NOMO-1 (cell line): Measurements from ENCODE around the gene KRT80.
A peak's percentile ranks its signal among the peaks of the same experiment; 100 is the strongest.

Experiments
- DNase-seq, 2 experiments: peaks; one replicate each; lab custom pipeline; 2025; ENCODE audit not compliant: unreplicated experiment in 2 of 2; lab: John Stamatoyannopoulos, UW

Gene KRT80

DNA sequence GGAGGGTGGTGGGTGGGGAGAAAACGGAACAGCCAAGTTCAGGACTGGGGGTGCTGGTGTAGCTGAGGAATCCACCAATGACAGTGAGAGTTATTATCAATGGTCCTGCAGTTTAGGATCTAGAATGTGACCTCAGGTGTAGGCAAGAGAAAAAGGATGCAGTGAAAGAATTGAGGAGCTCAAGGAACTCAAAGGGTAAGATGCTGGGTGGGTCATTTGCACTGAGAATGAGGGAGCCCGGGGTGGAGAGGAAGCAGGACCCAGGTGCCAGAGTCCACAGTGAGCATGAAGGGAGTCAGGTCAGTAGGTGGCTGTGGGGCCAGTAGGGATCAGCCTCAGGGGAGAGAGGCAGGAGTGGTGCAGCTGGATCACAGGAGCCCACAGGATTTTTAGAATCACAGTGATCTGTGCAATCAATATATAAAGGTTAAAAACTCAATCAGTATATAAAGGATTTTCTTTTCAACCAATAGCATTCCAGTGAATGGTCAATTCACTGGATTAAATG lies 38.1 kb upstream of the KRT80 start:
- no peak for DNase-seq

DNA sequence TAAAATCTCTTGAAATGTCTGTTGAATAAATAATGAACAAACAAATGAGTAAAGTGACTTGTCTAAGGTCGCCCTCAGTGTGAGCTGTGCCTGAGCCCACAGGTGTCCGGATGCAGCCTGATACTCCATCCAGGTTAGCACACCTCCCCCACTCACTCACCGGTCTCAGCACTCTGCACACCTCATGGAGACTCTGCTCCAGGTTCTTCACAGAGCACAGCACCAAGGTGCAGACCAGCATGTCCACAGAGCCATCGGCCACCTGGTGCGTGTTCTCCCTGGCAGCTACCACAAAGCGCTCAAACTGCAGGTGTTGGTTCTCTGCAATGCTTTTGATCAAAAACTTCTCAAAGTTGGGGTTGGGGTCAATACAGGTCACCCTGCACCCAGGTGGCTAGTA lies 37.1 kb upstream of the KRT80 start:
- DNase-seq, result no peak

DNA sequence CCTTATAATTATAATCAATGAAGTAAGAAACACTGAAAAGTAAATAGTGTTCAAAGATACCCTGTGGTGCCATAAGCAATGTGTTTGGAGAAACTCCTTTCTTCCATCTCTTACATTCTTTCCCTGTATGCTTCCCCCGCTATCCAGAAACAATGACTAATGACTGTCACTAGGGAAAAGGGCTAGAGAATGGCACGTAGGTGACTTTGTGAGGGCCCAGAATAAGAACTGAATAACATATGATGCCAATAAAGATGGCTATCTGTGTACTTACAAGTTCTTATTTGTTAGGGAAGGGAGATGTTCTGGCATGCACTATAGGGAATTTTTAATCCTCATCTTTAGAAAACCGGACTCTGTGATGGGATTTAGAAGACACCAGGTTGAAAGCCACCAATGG lies 36.6 kb upstream of the KRT80 start:
- DNase-seq, result no peak

DNA sequence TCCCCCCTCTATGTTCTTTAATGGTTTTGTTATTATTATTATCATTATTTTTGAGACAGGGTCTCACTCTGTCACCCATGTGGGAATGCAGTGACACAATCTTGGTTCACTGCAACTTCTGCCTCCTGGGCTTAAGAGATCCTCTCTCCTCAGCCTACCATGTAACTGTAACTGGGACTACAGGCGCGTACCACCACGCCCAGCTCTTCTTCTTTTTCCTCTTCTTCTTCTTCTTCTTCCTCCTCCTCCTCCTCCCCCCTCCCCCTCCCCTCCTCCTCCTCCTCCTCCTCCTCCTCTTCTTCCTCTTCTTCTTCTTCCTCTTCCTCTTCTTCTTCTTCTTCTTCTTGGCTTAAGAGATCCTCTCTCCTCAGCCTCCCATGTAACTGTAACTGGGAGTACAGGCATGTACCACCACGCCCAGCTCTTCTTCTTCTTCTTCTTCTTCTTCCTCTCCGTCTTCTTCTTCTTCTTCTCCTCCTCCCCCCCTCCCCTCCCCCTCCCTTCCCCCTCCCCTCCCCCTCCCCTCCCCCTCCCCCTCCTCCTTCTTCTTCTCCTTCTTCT lies 35.9 kb upstream of the KRT80 start:
- no peak for DNase-seq

DNA sequence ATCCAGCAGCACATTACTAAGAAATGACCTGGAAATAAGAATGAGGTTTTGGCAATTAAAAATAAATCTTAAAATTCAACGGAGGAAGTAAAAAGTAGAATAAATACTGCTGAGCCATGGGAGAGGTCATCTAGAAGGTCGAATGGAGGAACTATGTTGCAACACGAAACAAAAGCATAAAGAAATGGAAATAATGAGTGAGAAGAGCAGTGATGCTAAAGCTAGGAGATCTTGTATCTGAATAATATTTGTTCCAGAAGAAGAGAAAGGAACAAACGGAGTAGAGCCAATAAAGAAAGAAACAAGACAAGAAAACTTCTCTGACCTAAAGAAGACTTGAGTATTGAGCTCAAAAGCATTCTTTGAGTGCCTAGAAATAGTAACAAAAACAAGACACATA lies 34.6 kb upstream of the KRT80 start:
- peak in 1 of 2 experiments; percentile 27 for DNase-seq

DNA sequence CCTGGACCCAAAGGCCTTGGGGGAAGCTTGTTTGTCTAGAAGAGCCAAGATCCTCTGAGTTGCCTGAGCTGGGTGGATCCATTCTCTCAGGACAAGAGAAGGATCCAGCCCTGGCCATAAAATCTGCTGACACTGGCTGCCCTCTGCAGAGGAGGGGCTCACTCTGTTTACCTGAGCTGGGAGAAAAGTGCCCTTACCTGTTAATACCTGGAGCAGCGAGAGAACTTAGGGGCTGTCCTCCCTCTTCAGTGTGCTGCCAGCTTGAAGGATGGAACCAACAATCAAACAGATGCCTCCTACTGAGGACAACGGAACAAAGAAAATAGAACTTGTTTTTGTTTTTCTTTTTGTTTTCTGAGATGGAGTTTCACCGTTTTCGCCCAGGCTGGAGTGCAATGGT lies 33.9 kb upstream of the KRT80 start:
- no peak for DNase-seq

DNA sequence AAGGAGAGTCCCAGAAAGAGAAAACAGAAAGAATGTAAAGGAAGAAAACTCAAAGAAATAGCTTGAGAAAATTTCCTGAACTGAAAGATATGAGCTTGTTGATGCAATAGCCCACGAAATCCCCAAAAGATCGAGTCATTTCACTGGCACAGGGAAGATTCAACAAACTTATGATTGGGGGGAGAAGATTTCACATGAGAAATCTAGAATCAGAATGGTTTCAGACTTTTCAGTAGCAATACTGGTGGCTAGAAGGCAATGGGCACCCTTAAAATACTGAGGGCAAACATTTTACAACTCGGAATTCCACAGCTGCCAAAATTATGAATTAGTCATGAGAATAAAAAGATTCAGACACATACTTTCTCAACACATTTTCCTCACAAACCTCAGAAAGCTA lies 32.3 kb upstream of the KRT80 start:
- DNase-seq, result no peak

DNA sequence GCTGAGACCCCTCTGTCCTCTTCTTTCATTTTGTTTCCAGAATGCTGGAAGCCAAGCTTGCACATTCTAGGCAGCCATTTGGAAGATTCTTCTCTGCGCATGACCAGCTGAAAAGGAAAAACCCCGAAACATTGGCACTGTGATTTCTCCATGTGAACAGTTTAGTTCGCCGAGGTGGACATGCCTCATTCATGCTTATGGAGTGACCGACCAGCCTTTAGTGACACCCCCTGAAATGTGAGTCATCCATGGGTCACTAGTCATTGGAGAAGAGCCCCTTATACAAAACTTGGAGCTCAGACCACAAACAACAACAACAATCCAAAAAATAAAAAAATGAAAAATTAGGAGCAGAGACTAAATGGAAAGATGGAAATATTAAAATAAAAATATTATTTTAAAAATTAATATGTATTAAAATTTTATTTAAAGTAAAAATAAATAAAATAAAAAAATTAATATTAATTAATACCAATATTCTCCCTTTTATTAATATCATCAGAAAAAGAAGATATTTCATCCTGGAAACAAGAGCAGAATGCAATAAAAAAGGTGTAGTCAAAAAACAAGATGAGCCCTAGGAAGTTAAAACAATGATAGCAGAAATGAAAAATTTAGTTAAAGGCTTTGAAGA lies 31.7 kb upstream of the KRT80 start:
- no peak for DNase-seq

DNA sequence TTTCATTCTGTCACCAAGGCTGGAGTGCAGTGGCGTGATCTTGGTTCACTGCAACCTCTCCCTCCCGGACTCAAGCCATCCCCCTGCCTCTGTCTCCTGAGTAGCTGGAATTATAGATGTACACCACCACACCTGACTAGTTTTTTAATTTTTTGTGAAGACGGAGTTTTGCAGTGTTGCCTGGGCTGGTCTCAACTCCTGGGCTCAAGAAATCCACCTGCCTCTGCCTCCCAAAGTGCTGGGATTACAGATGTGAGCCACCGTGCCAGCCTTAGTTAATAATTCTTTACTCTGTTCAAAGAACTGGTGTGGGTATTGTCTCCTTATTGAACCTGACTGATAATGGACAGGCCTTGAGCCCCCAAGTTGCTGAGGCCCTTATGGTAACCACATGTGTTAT lies 30.9 kb upstream of the KRT80 start:
- DNase-seq, result no peak

DNA sequence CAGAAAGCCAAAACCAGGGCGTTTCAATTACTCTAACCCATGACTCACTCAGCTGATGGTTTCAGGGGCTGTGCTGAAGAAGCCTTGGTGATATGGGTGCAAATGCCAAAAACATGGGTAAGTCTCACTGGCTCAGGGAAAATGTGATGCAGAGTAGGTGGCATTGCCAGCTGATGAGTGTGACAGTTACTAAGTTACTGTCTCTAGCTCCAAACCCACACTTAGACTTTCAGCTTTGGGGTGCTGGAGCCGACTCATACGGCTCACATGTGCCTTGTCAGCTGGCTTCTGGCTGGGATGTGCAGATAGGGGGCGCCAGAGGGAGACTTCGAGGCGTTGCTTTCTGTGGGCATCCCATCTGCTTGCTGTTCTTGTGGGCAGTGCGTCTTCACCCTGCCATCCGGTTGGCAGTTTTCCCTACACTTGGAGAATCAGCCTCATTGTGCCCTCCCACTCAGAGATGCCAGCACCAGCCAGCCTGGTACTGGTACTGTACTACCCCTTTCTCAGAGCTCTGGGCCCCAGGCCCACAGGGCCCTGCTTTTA lies 30.2 kb upstream of the KRT80 start:
- peak; percentile 31 to 64 for DNase-seq

DNA sequence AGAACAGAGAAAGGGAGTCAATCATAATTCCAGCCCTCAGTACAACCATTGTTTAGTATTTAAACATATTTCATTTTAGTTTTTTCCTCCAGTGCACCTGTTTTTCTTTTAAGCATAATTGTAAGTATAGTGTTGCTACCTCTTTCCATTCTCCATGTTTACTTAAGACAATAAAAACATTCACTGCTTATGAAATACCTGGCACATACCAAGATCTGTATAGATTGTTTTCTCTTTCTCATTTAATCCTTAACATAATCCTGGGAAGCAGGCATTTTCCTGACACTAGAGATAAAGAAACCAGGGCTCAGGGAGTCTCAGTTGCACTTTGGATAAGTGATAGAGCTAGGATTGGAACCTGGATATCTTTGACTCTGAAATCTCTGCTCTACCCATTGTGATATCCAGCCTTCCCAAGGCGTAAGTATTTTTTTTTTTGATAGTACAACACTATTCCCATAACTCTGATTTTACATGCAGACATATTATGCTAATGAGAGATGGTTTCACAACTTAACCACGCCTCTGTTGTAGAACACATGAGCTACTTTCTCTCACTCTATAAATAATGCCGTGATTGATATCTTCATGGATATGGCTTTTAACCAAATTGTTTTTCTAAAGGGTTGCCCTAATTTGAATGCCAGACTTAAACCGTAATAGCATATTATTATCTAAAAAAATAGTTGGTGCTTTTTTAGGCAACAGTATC lies 29.4 kb upstream of the KRT80 start:
- no peak for DNase-seq

DNA sequence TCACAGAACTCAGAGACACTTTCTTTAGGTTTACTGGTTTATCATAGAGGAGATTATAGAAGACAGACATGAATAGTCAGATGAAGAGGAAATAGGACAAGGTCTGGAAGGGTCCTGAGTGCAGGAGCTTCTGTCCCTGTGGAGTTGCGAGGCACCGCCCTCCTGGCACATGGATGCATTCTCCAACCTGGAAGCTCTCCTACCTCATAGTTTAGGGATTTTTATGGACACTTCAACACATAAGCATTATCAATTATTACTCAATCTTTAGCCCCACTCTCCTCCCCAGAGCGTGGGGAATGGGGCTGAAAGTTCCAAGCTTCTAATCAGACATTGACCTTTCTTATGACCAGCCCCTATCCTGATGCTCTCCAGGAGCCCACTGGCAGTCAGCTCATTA lies 28.7 kb upstream of the KRT80 start:
- no peak for DNase-seq

DNA sequence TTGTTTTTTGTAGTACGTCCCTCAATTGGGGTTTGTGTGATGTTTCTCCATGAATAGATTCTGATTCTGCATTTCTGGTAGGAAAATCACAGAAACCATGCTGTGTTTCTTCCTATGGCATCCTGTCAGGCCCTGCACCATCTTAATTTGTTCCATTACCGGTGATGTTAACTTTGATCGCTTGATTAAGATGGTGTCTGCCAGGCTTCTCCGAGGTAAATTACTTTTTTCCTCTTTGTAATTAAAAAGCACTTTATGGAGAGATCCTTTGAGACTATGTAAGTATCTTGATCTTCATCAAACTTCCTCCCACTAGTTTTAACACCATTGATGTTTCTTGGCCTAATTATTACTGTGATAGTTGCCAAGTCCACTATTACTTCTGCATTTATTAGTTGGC lies 26.2 kb upstream of the KRT80 start:
- DNase-seq, result no peak

DNA sequence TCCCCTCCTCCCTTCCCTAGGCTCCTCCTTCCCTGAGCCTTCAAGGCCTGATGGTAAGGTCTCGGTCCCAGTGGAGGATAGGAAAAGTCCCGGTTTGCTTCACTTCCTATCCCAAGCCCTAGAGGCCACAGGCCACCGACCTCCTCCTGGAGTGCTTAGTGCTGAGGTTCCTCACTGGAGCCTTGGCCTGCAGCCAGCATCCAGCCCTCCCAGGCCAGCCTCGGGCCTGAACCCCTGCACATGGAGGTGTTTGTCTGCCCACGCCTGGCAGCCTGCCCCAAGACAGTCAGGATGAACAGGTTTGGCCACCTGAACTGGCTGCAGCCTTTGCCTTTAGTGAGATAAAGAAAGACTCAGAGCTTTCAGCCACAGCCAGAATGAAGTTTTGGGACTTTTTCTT lies 25.4 kb upstream of the KRT80 start:
- DNase-seq, result no peak

DNA sequence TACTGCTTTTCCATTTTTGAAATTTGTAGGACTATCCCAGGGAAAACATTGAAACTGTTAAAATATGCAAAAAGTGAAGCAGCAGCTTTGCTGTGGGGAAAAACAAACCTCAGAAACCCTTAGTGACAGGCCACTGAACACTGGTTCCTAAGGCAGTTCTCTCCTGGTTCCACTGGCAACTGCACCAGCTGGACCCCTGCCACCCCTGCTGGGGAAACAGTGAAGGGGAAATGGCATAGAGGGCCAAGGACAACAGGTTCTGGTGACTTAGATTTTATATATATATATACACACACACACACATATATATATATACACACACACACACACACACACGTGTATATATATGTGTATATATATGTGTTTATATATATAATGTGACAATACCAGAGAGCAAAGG lies 25.0 kb upstream of the KRT80 start:
- DNase-seq, result no peak

DNA sequence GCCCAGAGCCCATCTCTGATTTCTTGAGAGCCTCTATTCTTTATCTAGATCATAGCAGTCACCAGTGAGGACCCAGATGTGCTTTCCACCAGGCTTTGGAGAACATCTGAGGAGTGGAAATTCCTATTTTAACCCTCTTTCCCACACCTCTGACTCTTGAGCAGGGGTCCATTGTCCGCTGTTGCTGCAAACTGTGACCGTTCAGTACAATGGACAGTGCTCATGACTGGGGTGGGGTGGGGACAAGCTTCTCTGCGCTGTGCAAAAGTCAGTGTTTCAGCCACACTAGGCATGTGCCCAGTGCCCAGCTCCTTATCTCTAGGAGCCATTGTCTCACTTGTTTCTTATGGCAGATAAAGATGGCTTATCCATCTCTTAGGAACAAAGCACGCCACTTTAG lies 24.3 kb upstream of the KRT80 start:
- DNase-seq, result no peak

DNA sequence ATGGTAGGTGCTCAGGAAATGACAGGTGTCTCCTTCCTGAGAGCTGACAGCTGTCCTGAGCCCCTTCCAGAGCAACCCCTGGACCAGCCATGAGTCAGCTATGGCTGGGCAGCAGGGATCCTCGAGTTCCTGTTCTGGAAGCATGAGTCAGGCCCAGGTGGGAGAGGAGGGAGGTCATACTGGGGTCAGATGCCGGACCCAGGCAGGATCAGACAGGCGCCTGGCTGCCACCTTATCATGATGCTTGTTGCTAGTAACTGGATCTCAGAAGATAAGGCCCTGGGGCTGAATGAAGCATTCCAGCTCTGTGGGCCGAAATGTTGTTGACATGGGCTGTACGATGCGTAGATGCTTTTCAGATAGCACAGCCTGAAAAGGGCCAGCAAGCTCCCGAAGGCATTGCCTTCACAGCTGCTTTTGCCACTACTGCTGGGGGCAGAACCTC lies 23.8 kb upstream of the KRT80 start:
- DNase-seq, result no peak

DNA sequence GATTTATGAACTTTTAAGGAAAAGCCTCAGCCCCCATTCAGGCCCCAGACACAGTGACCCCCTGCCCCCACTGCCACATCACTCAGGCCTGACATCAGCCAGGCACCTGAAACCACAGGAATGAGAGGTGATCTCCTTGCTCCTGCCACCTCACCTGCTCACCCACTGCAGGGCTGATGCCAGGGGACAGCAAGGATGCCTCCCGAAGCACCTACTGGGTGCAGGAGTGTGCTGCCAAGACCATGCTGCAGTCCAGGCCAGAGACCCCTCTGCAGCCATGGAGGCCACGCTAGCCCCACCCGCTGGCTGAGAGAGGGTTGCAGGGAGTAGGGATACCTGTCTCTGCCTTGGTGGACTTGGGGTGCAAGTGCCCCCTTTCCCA lies 22.6 kb upstream of the KRT80 start:
- DNase-seq, result no peak

DNA sequence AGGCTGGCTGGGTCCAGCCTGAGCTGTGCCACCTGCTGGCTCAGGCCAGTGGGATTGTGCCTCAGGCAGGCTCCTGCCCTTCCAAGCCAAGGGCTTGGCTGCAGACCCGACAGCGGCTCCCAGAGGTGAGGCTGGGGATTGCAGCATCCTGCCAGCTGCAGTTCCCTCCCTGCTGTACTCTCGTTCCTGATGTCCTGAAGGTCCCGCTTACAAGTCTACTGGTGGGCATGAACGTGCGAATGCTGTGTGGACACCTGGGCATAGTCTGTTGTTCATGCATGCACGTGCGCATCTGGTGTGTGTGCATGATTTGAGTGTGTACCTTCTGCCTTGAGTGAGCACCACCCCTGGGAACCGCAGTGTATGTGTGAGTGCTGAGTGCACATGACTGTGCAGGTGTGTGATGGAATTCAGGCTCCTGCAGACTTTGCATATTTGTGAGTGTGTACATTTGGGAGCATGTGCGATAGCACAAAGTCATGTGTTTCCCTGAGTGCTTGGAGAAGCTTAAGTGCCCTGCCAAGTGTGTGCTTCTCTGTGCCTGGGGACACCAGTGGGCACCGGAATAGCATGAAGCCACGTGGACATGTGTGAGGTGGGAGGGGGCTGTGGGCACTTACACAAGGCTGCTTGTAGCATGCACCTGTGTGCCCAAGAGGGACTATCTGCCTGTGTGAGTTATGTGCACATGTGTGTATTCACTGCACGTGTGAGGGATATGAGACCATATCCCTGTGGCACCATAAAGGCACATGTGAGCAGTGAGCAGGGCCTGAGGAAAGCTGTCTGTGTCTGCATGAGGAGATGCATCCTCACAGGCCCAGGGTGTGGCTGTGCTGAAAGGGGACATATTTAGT lies 22.0 kb upstream of the KRT80 start:
- peak; percentile 72 to 75 for DNase-seq

DNA sequence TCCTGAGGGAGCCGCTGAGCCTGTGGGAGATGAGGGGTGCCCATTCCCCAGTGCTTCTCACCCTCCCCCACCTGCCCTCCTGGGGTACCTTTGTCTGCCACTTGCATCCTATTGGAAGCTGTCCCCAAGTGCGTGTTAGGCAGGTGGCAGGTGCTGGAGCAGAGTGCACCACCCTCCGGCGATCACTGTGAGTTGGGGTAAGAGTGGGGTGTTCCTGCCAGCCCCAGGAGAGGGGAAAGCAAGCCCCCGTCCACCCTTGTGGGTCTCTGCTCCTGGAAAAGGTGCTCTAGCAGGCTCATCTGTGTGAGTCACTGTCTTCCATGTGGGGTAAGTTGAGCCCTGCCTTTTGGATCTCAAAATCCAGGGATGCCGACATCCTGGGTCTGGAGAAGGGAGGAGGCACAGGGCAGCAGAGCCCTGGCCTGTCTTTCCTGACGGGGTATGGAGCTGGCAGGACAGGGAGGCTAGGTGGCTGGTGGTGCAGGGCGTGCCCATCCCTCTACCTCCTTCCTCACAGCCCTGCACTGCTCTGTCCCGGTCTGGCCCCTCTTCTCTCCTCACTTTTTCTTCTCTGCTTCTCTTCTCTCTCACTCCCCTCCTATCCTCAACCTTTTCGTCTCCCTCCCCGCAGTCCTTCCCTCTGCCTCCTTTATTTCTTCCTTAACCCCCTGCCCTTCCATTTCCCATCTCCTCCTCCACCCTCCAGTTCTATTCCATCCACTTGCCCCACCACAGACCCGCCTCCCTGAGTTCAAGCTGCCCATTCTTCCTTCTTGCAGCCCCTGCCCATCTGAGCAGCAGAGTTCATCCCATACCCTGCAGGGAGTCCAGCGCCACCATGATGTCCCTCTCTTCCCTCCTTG lies 21.1 kb upstream of the KRT80 start:
- no peak for DNase-seq
